HG02981 (cell line): ENCODE results near the gene PPP2R3A.

Experiments used
- ATAC-seq: cut with Tn5 transposase; IDR thresholded peaks from one replicate; pipeline ENCODE4 v1.9.1; 2021; ENCODE audit warnings: mild to moderate bottlenecking, moderate library complexity; ENCODE audit not compliant: unreplicated experiment

PPP2R3A gene

DNA sequence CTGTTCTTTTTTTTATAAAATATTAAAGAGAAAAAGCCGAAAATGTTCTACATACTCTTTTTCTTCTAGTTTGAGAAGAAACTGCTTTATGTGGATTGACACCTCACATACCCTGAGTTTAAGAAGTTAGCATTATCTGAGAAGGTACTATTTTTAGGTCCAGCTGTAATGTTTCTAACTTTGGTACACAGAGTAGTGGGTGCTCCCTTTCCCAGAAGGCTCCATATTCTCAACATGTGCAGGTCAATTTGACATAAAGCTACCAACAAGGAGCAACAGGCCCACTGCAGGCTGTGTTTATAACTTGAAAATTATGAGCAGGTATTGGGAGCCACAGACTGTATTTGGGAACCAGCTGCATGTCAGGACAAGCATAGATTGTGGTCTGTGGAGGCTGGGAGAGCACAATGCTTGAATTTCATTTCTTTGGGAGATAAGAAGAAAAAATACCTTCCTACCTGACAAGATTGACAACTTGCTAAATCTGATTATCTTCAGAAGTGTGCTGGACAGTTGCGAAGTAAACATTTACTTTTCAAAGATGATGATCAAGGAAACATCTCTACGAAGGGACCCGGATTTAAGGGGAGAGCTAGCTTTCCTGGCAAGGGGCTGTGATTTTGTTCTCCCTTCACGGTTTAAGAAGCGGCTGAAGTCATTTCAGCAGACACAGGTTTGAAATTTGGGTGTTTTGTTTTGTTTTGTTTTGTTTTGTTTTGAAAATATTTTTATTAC lies 57.2 kb downstream of the PPP2R3A start:
- ATAC-seq, result no peak

DNA sequence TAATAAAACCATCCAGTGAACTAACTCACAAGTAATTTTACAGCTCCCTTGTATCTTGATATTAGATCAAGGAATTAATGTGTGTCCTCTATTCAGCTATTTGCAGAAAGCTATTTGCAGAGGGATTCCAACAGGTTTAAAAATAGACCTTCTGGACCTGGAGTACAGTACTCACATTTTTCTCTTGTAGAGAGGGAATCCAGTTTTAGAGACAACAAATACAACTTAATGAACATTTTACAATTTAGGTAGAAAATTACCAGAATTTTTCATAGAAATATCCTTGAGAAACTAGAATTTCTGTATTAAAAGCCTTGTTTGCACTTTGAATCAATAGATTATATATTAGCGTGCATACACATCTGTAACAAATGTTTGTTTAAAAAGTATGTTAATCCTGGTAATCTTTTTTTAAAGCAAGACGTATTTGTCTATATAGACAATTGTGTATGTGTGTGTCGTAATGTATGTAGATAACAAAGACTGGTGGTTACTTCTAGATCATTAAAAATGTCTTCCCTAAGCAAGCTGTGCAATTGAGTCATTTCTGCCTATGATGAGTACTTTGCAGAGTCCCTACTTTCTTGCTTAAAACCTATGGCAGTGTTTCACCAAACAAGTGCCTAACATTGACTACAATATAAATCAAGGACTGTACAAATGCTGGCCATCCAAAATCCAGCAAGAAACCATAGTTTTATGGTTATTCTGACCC lies 57.9 kb downstream of the PPP2R3A start:
- ATAC-seq, result no peak

DNA sequence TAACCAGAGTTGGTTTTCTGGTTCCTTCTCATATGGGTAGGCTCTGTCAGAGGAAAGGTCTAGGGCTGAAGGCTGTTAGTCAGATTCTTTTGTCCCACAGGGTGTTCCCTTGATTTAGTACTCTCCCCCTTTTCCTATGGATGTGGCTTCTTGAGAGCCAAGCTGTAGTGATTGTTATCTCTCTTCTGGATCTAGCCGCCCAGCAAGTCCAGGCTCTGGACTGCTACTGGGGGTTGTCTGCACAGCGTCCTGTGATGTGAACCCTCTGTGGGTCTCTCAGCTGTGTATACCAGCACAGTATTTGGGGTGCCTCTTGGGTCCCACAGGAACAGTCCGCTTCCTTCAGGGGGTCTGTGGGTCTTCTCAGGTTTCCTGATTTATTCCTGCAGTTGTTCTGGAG lies 70.8 kb downstream of the PPP2R3A start:
- no peak for ATAC-seq

GRCh38 chr3:136038668-136039067 lies 73.1 kb downstream of the PPP2R3A start:
- ATAC-seq, result no peak

DNA sequence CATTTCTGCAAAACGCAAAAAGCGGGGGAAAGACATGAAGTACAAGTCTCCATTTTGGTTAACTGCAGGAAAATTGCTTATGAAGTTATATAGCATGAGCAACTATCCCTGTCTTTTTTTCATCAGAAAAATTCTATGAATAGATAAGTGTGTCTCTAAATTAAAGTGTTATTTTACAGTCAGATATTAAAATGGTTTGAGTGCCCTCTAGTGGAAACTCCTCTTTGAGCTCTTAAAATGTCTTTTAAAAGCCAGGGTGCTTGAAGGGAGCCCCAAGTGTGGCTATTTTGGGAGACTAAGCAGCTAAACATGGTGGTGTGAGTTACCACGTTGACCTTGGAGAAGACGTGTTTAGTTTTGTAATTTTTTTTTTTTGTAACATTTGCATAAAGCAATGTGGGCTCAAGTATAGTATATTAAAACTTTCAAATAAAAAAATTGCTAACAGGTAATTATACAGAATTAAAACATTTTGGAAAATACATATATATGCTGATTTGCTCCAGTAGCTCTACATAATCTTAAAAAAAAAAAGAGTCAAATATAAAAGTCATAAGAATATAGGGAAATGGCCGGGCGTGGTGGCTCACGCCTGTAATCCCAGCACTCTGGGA lies 77.2 kb downstream of the PPP2R3A start:
- ATAC-seq, result no peak

- no peak for ATAC-seq
These were observed 79.6 kb downstream of the PPP2R3A start for GRCh38 chr3:136044980-136045745.

GRCh38 chr3:136048068-136048467 lies 82.5 kb downstream of the PPP2R3A start:
- no peak for ATAC-seq

- no peak for ATAC-seq
These were observed 84.7 kb downstream of the PPP2R3A start for GRCh38 chr3:136050250-136050649.

GRCh38 chr3:136055491-136055890 lies 90.0 kb downstream of the PPP2R3A start:
- no peak for ATAC-seq

GRCh38 chr3:136067211-136067610 lies 101.7 kb downstream of the PPP2R3A start:
- ATAC-seq, result no peak

GRCh38 chr3:136068708-136069107 lies 103.2 kb downstream of the PPP2R3A start:
- ATAC-seq, result no peak

- no peak for ATAC-seq
These were observed 104.4 kb downstream of the PPP2R3A start for GRCh38 chr3:136069933-136070332.

- ATAC-seq, result no peak
These were observed 104.8 kb downstream of the PPP2R3A start for GRCh38 chr3:136070334-136070733.

GRCh38 chr3:136070953-136071949 lies 105.7 kb downstream of the PPP2R3A start:
- no peak for ATAC-seq

- no peak for ATAC-seq
These were observed 109.1 kb downstream of the PPP2R3A start for GRCh38 chr3:136074546-136075170.

- ATAC-seq, result no peak
These were observed 109.8 kb downstream of the PPP2R3A start for GRCh38 chr3:136075218-136075808.

DNA sequence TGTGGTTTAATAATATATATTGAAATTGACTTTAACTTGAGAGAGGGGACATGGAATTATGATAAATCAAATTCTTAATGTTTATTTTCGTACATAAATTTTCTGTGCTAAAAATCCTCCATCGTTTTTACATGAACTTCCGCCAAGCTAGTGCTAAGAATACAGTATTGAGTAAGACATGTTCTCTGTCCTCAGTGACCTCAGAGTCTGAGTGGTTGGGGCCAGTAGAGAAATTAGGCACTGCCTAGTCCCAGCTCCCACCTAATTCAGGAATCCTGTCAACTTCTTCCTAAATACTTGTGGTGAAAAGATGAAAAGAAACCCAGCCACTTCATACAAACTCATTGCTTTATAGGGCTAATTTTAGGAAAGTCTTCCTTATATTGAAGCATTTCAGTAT lies 110.3 kb downstream of the PPP2R3A start:
- ATAC-seq, result no peak

GRCh38 chr3:136078421-136079364 lies 113.2 kb downstream of the PPP2R3A start:
- ATAC-seq, result no peak
